Neutrophil (primary cell): Measurements from ENCODE around the gene TNRC6B.
A peak's percentile ranks its signal among the peaks of the same experiment; 100 is the strongest.

Experiments used
- H3K27ac ChIP-seq: fragments of 200-600 bp; sonication (generic); 2 replicates; pipeline ENCODE4 v1.5.1; 2016; ENCODE audit warnings: mild to moderate bottlenecking, moderate library complexity
- H3K27me3 ChIP-seq: fragments of 200-600 bp; sonication (generic); 2 replicates; pipeline ENCODE4 v1.6.0; 2016; ENCODE audit warnings: mild to moderate bottlenecking
- H3K36me3 ChIP-seq: fragments of 200-600 bp; sonication (generic); 2 replicates; pipeline ENCODE4 v1.5.1; 2017
- H3K4me1 ChIP-seq, 2 experiments: fragments of 200-600 bp in 1 of 2; sonication (generic) in 1 of 2; 1 replicate in 1 of 2; 2 replicates in 1 of 2; pipeline versions ENCODE4 v1.5.1 to v1.6.1; 2013 to 2016; ENCODE audit warnings: low read depth in 1 of 2, low read length in 1 of 2, mild to moderate bottlenecking in 1 of 2, moderate library complexity in 1 of 2; ENCODE audit not compliant: control insufficient read depth in 1 of 2, insufficient read depth in 1 of 2
- H3K4me3 ChIP-seq, 2 experiments: fragments of 200-600 bp in 1 of 2; sonication (generic) in 1 of 2; 1 replicate in 1 of 2; 2 replicates in 1 of 2; pipeline ENCODE4 v1.5.1; 2013 to 2016; ENCODE audit warnings: low read depth in 1 of 2, low read length in 1 of 2, mild to moderate bottlenecking in 1 of 2, moderate library complexity in 1 of 2
- H3K9me3 ChIP-seq: fragments of 200-600 bp; sonication (generic); 2 replicates; pipeline ENCODE4 v1.5.1; 2016
- CTCF ChIP-seq: fragments of 200-600 bp; sonication (generic); IDR thresholded peaks from 2 replicates; pipeline ENCODE4 v1.5.1; 2016; ENCODE audit warnings: antibody characterized with exemption

The TNRC6B gene

DNA sequence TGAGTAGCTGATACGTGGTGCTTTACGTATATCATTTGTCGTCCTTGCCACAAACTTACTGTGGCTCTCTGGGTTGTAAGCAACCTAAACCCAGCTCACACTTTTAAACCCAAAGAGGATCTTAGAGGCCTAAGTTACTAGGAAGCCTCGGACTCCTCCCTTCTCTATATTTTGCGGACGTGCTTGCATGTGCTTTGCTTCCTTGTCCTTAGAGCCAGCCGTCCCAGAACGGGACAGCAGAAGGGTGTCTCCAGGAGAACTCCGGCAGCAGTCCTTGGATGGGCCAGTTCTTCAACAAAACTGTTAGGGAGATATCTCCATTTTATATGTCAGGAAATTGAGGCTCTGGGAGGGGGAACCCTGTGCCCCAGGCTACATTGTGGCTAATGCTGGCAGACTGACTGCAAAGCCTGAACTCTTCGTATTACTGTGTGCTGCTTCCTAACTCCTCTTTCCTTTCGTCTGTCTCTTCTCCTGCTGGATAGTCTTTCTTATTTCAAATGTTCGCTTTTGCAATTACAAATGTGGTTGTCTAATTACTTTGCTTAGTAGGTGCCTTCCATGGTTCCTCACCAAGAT is 33.8 kb downstream of the TNRC6B start:
- H3K27ac ChIP-seq, result peak overlapping the region; percentile 85
- peaks cover 81% of the 10 kb centered on the region in 2 experiments for H3K4me1 ChIP-seq
- no peak for TF ChIP-seq CTCF
- H3K36me3 ChIP-seq, result no peaks in the 10 kb centered on the region
- H3K27me3 ChIP-seq, result no peaks in the 10 kb centered on the region
- peak overlapping the region in 1 of 2 experiments; percentile 12 for H3K4me3 ChIP-seq
- H3K9me3 ChIP-seq, result no peaks in the 10 kb centered on the region

- no peaks in the 10 kb centered on the region for H3K9me3 ChIP-seq
- TF ChIP-seq CTCF, result no peak
- H3K4me1 ChIP-seq, result peaks cover 83 to 84% of the 10 kb centered on the region in 2 experiments
- H3K36me3 ChIP-seq, result no peaks in the 10 kb centered on the region
- no peaks in the 10 kb centered on the region for H3K27me3 ChIP-seq
- H3K4me3 ChIP-seq, result no peak overlapping the region
- peak overlapping the region; percentile 85 for H3K27ac ChIP-seq
Measured at GRCh38 chr22:40212121-40212520, 34.4 kb downstream of the TNRC6B start.

GRCh38 chr22:40213478-40213877 is 35.8 kb downstream of the TNRC6B start:
- no peaks in the 10 kb centered on the region for H3K36me3 ChIP-seq
- no peak overlapping the region for H3K4me3 ChIP-seq
- peaks cover 96 to 97% of the 10 kb centered on the region in 2 experiments for H3K4me1 ChIP-seq
- H3K27me3 ChIP-seq, result no peaks in the 10 kb centered on the region
- peak overlapping the region; percentile 85 for H3K27ac ChIP-seq
- no peak for TF ChIP-seq CTCF
- H3K9me3 ChIP-seq, result no peaks in the 10 kb centered on the region

- peak overlapping the region; percentile 40 to 51 for H3K4me3 ChIP-seq
- peaks cover 88 to 93% of the 10 kb centered on the region in 2 experiments for H3K4me1 ChIP-seq
- H3K36me3 ChIP-seq, result no peaks in the 10 kb centered on the region
- H3K27me3 ChIP-seq, result no peaks in the 10 kb centered on the region
- peak overlapping the region; percentile 85 for H3K27ac ChIP-seq
- no peak for TF ChIP-seq CTCF
- no peaks in the 10 kb centered on the region for H3K9me3 ChIP-seq
Measured at GRCh38 chr22:40215266-40215665, 37.5 kb downstream of the TNRC6B start.

GRCh38 chr22:40216041-40216756 is 38.5 kb downstream of the TNRC6B start:
- Histone ChIP-seq H3K36me3 (no peaks in the 10 kb centered on the region), H3K4me1 (peaks cover 83 to 85% of the 10 kb centered on the region in 2 experiments), H3K27ac (peak overlapping the region; percentile 85), H3K27me3 (no peaks in the 10 kb centered on the region), H3K9me3 (no peaks in the 10 kb centered on the region), H3K4me3 (peak overlapping the region; percentile 40 to 51)
- no peak for TF ChIP-seq CTCF
